Left kidney (tissue), 2 donors: ENCODE data around the gene ITM2B. TPM values are rescaled to one million over a fixed set of nuclear protein-coding genes. Genes with fewer than 3 reads are reported as not detected.
A peak's percentile ranks its signal among the peaks of the same experiment; 100 is the strongest.

Source experiments
- DNase-seq: peaks from one replicate; pipeline ENCODE4 v3.0.0-alpha.2; 2013
- polyA plus RNA-seq: library from polyadenylated mRNA; unstranded; fragments of 120-200 nt; gene quantifications from one replicate; pipeline ENCODE4 v1.2.1, GENCODE V29; 2013; ENCODE audit not compliant: insufficient read length

Gene ITM2B
- polyA plus RNA-seq, 1 donor: 1,478 TPM

GRCh38 chr13:48304143-48304876, 71.3 kb downstream of the ITM2B start:
- DNase-seq: peak; percentile 65

- DNase-seq: no peak
Observed at GRCh38 chr13:48311223-48311622, 78.2 kb downstream of the ITM2B start.

GRCh38 chr13:48315969-48316650, 83.1 kb downstream of the ITM2B start:
- no peak for DNase-seq

- DNase-seq: no peak
Observed at GRCh38 chr13:48316826-48317510, 84.0 kb downstream of the ITM2B start.

GRCh38 chr13:48317511-48318376, 84.7 kb downstream of the ITM2B start:
- DNase-seq: no peak

- no peak for DNase-seq
Observed at GRCh38 chr13:48318377-48318811, 85.4 kb downstream of the ITM2B start.

GRCh38 chr13:48318821-48319511, 86.0 kb downstream of the ITM2B start:
- no peak for DNase-seq

Other genes with a start within 250 kb of the ITM2B start
- 115 TPM for gene SUCLA2, start 231.9 kb upstream of the ITM2B start, polyA plus RNA-seq
- 30.5 TPM for gene NUDT15, start 195.5 kb upstream of the ITM2B start, polyA plus RNA-seq
- gene MED4, start 138.1 kb upstream of the ITM2B start, polyA plus RNA-seq: 99.2 TPM
- gene RB1, start 70.5 kb downstream of the ITM2B start, polyA plus RNA-seq: 51.1 TPM
- gene LPAR6, start 179.9 kb downstream of the ITM2B start, polyA plus RNA-seq: 44.3 TPM